ENCODE data around the gene RFX3.

DNA sequence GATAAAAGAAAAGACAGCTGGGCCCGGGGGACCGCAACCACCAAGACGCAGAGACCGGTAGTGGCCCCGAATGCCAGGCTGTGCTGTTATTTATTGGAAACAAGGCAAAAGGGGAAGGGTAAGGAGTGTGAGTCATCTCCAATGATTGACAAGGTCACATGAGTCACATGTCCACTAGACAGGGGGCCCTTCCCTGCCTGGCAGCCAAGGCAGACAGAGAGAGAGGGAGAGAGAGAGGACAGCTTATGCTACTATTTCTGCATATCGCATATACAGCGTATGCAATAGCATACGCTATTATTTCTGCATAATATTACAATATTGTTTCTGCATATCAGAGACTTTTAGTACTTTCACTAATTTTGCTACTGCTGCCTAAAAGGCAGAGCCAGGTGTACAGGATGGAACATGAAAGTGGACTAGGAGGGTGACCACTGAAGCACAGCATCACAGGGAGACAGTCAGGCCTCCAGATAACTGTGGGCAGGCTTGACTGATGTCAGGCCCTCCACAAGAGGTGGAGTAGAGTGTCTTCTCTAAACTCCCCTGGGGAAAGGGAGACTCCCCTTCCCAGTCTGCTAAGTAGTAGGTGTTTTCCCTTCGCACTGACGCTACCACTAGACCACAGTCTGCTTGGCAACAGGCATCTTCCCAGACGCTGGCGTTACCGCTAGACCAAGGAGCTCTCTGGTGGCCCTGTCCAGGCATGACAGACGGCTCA lies 50.3 kb downstream of the RFX3 start:
- TF ChIP-seq POLR2A (IDR thresholded peaks at IDR 0.05), result no peak
- TF ChIP-seq, protein P1, sequence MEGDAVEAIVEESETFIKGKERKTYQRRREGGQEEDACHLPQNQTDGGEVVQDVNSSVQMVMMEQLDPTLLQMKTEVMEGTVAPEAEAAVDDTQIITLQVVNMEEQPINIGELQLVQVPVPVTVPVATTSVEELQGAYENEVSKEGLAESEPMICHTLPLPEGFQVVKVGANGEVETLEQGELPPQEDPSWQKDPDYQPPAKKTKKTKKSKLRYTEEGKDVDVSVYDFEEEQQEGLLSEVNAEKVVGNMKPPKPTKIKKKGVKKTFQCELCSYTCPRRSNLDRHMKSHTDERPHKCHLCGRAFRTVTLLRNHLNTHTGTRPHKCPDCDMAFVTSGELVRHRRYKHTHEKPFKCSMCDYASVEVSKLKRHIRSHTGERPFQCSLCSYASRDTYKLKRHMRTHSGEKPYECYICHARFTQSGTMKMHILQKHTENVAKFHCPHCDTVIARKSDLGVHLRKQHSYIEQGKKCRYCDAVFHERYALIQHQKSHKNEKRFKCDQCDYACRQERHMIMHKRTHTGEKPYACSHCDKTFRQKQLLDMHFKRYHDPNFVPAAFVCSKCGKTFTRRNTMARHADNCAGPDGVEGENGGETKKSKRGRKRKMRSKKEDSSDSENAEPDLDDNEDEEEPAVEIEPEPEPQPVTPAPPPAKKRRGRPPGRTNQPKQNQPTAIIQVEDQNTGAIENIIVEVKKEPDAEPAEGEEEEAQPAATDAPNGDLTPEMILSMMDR (IDR thresholded peaks at IDR 0.05), result no peak
